Mammary microvascular endothelial cell (primary cell): ENCODE results near the gene ATP6V1G1. TPM values are rescaled to one million over a fixed set of nuclear protein-coding genes. Genes with fewer than 3 reads are reported as not detected.

Source experiments
- total RNA-seq: library from RNA; depleted of rRNA; stranded (reverse); fragments of >200 nt; gene quantifications from 2 replicates; pipeline ENCODE4 v1.2.3, GENCODE V29; 2015

ATP6V1G1 gene
- total RNA-seq, result 121 and 138 TPM in 2 replicates

GRCh38 chr9:114587345-114588202 is at the start of gene ATP6V1G1:
Gene ATP6V1G1, plus strand, starts transcription at chr9:114587769. Its CDS starts 70 bp downstream, at chr9:114587839.

Other genes with a start within 250 kb of the ATP6V1G1 start
- gene AKNA, start 199.8 kb upstream of the ATP6V1G1 start, total RNA-seq, result 8.0 and 9.3 TPM in 2 replicates
- 0.79 and 0.93 TPM in 2 replicates for gene WHRN, start 82.3 kb upstream of the ATP6V1G1 start, total RNA-seq
- 1.9 and 2.3 TPM in 2 replicates for gene TMEM268, start 23.5 kb downstream of the ATP6V1G1 start, total RNA-seq
- not detected in 2 replicates for gene TEX53, start 70.0 kb downstream of the ATP6V1G1 start, total RNA-seq
- not detected in 2 replicates for gene TEX48, start 94.4 kb downstream of the ATP6V1G1 start, total RNA-seq
- 0.10 and 0.13 TPM in 2 replicates for gene TNFSF15, start 218.3 kb downstream of the ATP6V1G1 start, total RNA-seq